Body of pancreas (tissue), 4 donors: ENCODE measurements around the gene TAS2R42. TPM values are rescaled to one million over a fixed set of nuclear protein-coding genes. Genes with fewer than 3 reads are reported as not detected.

Experiments
- ATAC-seq: fragments of 150-250 bp; one replicate; pipeline ENCODE4 v1.9.1; 2016
- DNase-seq, 4 donors: peaks; one replicate each; pipeline ENCODE4 v3.0.0-alpha.2; 2019
- H3K27ac ChIP-seq, 4 donors: fragments of 200-600 bp; sonication (generic); 1 replicate in 3 of 4; 2 replicates in 1 of 4; pipeline versions ENCODE4 v1.5.1 to v1.6.1; 2016 to 2019; ENCODE audit warnings: mild to moderate bottlenecking in 1 of 4, mixed read lengths in 1 of 4, moderate library complexity in 1 of 4
- H3K27me3 ChIP-seq, 2 donors: fragments of 200-600 bp; sonication (generic); one replicate each; pipeline ENCODE4 v1.6.0; 2016; ENCODE audit warnings: mild to moderate bottlenecking in 1 of 2
- H3K36me3 ChIP-seq, 2 donors: fragments of 200-600 bp; sonication (generic); replicated peaks in 1 of 2; 2 replicates each; pipeline ENCODE4 v1.5.1; 2016; ENCODE audit warnings: low read depth in 2 of 2; ENCODE audit not compliant: insufficient read depth in 1 of 2
- H3K4me1 ChIP-seq: fragments of 200-600 bp; sonication (generic); one replicate; pipeline ENCODE4 v1.6.0; 2016
- H3K4me3 ChIP-seq, 2 donors: fragments of 200-600 bp; sonication (generic); 1 replicate in 1 of 2; 2 replicates in 1 of 2; pipeline ENCODE4 v1.5.1; 2016 to 2019
- H3K9me3 ChIP-seq, 3 donors: fragments of 200-600 bp; sonication (generic); 1 replicate in 2 of 3; 2 replicates in 1 of 3; pipeline ENCODE4 v1.5.1; 2016
- POLR2A ChIP-seq, 3 donors: fragments of 450-650 bp; IDR thresholded peaks; one replicate each; pipeline ENCODE4 v1.6.1; 2016; ENCODE audit warnings: antibody characterized with exemption in 3 of 3, mild to moderate bottlenecking in 2 of 3
- WGBS, 2 donors: methylation state at CpG; one replicate each; pipeline ENCODE4 v1.1.5; 2017; 5-methylcytosine and 5-hydroxymethylcytosine counted together
- intact Hi-C: fragments of 100-400 bp; cut with DNase I; formaldehyde crosslinking; loops from one replicate; pipeline ENCODE4 v1.15.1; 2023
- total RNA-seq, 2 donors: library from RNA; depleted of rRNA; stranded (reverse); fragments of >200 nt; gene quantifications; one replicate each; pipeline ENCODE4 v1.1.0, GENCODE V29; 2016
- TF ChIP-seq, protein P1 (sequence below), 7 experiments: fragments of 450-650 bp in 4 of 7; fragments of 200-600 bp in 3 of 7; sonication (generic) in 3 of 7; IDR thresholded peaks; one replicate each; pipeline ENCODE4 v1.5.1; 2016 to 2019; ENCODE audit warnings: antibody characterized with exemption in 7 of 7

Gene TAS2R42
- total RNA-seq, 2 donors from 2014 or later: not detected

- TF ChIP-seq, protein P1, sequence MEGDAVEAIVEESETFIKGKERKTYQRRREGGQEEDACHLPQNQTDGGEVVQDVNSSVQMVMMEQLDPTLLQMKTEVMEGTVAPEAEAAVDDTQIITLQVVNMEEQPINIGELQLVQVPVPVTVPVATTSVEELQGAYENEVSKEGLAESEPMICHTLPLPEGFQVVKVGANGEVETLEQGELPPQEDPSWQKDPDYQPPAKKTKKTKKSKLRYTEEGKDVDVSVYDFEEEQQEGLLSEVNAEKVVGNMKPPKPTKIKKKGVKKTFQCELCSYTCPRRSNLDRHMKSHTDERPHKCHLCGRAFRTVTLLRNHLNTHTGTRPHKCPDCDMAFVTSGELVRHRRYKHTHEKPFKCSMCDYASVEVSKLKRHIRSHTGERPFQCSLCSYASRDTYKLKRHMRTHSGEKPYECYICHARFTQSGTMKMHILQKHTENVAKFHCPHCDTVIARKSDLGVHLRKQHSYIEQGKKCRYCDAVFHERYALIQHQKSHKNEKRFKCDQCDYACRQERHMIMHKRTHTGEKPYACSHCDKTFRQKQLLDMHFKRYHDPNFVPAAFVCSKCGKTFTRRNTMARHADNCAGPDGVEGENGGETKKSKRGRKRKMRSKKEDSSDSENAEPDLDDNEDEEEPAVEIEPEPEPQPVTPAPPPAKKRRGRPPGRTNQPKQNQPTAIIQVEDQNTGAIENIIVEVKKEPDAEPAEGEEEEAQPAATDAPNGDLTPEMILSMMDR (IDR thresholded peaks at IDR 0.05): no peak
- DNase-seq (no peak), ATAC-seq (no peak)
- H3K4me3 ChIP-seq: no peak overlapping the region
- intact Hi-C loops: no loop called here
- H3K27ac ChIP-seq: no peak overlapping the region
- no peaks in the 10 kb centered on the region for H3K9me3 ChIP-seq
- no peaks in the 10 kb centered on the region for H3K27me3 ChIP-seq
- WGBS, 2 donors: 93 to 100% methylated on average over 1 of the region's 1 CpG
- no peaks in the 10 kb centered on the region for H3K4me1 ChIP-seq
- H3K36me3 ChIP-seq: no peaks in the 10 kb centered on the region
Measured at GRCh38 chr12:11178250-11178649, 8.5 kb downstream of the TAS2R42 start.

- Histone ChIP-seq H3K4me1 (peaks cover 28% of the 10 kb centered on the region), H3K9me3 (no peaks in the 10 kb centered on the region), H3K4me3 (no peak overlapping the region), H3K36me3 (no peaks in the 10 kb centered on the region), H3K27me3 (no peaks in the 10 kb centered on the region), H3K27ac (no peak overlapping the region)
- intact Hi-C loops: no loop called here
- 90 to 95% methylated on average over 2 of the region's 2 CpGs for WGBS, 2 donors
- TF ChIP-seq, protein P1 (IDR thresholded peaks at IDR 0.05): no peak
- DNase-seq (no peak), ATAC-seq (no peak)
Measured at GRCh38 chr12:11174022-11174421, 12.7 kb downstream of the TAS2R42 start.

DNA sequence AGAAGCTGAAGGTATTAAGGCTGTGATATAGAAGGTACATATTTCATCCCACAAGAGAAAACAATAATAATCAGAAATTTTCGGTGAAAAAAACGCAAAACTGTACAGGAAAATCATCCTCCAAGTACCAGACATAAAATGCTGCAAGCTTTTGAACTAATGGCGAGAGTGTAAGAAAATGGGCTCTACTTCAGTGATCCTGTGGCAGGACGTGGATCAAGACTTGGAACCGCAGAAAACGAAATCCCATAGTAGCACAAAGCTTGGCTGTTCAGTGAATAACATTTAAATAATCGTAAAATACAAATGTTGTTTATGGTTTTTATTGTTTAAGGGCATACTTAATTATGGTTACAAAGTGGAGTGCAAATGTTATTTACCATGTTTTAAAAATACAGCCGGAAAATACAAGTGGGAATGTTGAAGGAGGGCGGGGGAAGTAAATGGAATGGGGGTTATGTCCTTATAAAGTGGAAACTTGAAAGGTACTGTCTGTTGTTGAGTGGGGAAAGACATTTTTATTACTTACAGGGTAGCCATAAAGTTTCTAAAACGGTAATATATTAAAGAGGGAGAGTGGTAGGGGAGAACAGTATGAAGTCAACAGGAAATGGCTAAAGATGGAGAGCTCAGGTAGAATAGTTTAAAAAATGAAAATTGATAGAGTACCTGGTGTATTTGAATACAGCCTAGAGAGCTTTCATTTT, 14.6 kb downstream of the TAS2R42 start:
- no peak for ATAC-seq
- H3K4me3 ChIP-seq: peak overlapping the region in 1 of 2 donors; percentile 87
- H3K4me1 ChIP-seq: peaks cover 30% of the 10 kb centered on the region
- DNase-seq: no peak
- H3K27ac ChIP-seq: peak overlapping the region in 3 of 4 donors; percentile 83 to 97 (median 94)
- WGBS, 2 donors: 1 to 2% methylated on average over 10 of the region's 10 CpGs
- no peaks in the 10 kb centered on the region for H3K9me3 ChIP-seq
- intact Hi-C loops: no loop called here
- no peak for TF ChIP-seq POLR2A (IDR thresholded peaks at IDR 0.05)
- TF ChIP-seq, protein P1 (IDR thresholded peaks at IDR 0.05): no peak
- H3K27me3 ChIP-seq: no peaks in the 10 kb centered on the region
- H3K36me3 ChIP-seq: no peaks in the 10 kb centered on the region

DNA sequence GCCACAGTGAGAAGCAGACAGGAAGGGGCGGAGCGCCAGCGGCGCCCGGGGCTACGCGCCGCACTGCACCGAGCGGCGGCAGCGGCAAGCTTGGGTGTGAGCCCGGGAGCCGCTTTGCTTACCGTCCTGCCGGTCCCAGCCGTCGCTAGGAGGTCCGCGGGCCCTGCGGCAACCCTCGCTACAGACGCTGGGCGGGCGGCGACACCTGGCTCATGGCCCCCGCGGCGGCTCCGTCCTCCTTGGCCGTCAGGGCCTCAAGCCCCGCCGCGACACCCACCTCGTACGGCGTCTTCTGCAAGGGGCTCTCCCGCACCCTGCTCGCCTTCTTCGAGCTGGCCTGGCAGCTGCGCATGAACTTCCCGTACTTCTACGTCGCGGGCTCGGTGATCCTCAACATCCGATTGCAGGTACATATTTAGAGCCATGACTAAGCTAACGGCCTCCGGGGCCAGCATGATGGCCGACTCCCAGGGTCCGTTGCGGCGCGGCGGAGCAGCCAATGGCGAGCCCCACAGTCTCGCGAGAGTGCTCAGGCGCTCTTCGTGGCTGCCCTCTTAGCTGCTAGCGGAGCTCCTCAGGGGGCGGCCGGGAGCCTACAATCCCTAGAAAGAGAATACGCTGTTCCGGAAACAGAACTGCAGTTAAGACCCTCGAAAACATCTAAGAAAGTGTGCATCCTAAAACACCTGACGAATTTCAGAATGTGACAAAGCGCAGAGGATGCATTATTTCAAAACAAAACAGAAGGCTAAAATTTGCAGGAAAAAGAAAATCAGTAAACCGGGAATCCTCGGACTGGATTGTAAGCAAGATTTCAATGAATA, 15.4 kb downstream of the TAS2R42 start, which contains the start of gene SMIM10L1:
Gene SMIM10L1, plus strand, starts transcription at position 50 of the 824 bp plus-strand sequence. Its CDS starts 163 bp downstream, at position 213.
- peak; percentile 99 for ATAC-seq
- peak within 1 kb of the TSS; percentile 84 to 87 for H3K4me3 ChIP-seq
- peak; percentile 91 to 95 (median 94) for DNase-seq
- peaks cover 30% of the 10 kb centered on the region for H3K4me1 ChIP-seq
- WGBS, 2 donors: 0 to 1% methylated on average over 14 to 70 of the region's 70 CpGs
- peak within 1 kb of the TSS; percentile 56 to 97 (median 88) for H3K27ac ChIP-seq
- no peaks in the 10 kb centered on the region for H3K36me3 ChIP-seq
- intact Hi-C loops: no loop called here
- no peaks in the 10 kb centered on the region for H3K27me3 ChIP-seq
- no peaks in the 10 kb centered on the region for H3K9me3 ChIP-seq
- peak; percentile 40 to 80 (median 73) for TF ChIP-seq POLR2A (IDR thresholded peaks at IDR 0.05)
- TF ChIP-seq, protein P1 (IDR thresholded peaks at IDR 0.05): peak in 1 of 7 experiments; percentile 7
